Astrocyte (in vitro differentiated cells and primary cell): ENCODE measurements around the gene UBXN7. TPM values are rescaled to one million over a fixed set of nuclear protein-coding genes. Genes with fewer than 3 reads are reported as not detected.
"Not testable (repeated sequence)": the region's sequence is repeated elsewhere in the genome, so short reads cannot be mapped to it uniquely, and the experiment has no call there.

ENCODE experiments used
- DNase-seq: peaks from one replicate; pipeline ENCODE4 v3.0.0-alpha.2; 2010; ENCODE audit warnings: low read depth
- FAIRE-seq: peaks from 2 replicates; lab custom pipeline; 2011; peaks lifted over from hg19 to GRCh38; lab: Jason Lieb, UNC
- H2AFZ ChIP-seq: 2 replicates; pipeline ENCODE4 v1.6.0; 2012; ENCODE audit warnings: low read depth, low read length, inconsistent platforms
- H3K27ac ChIP-seq: 2 replicates; pipeline ENCODE4 v1.5.1; 2011; ENCODE audit warnings: low read depth, low read length, inconsistent platforms
- H3K27me3 ChIP-seq: 2 replicates; pipeline ENCODE4 v1.6.0; 2011; ENCODE audit warnings: low read length, inconsistent platforms; ENCODE audit not compliant: insufficient read depth
- H3K36me3 ChIP-seq: 2 replicates; pipeline ENCODE4 v1.5.1; 2011; ENCODE audit warnings: low read length, inconsistent platforms; ENCODE audit not compliant: insufficient read depth
- H3K4me1 ChIP-seq: 2 replicates; pipeline ENCODE4 v1.5.1; 2011; ENCODE audit warnings: low read length, inconsistent platforms; ENCODE audit not compliant: insufficient read depth
- H3K4me2 ChIP-seq: 2 replicates; pipeline ENCODE4 v1.6.0; 2012; ENCODE audit warnings: low read length, inconsistent platforms
- H3K4me3 ChIP-seq: 2 replicates; pipeline ENCODE4 v1.5.1; 2011; ENCODE audit warnings: low read depth, mild to moderate bottlenecking, low read length, inconsistent platforms; ENCODE audit not compliant: insufficient read depth
- H3K79me2 ChIP-seq: 2 replicates; pipeline ENCODE4 v1.6.0; 2012; ENCODE audit warnings: mild to moderate bottlenecking, low read length, inconsistent platforms; ENCODE audit not compliant: insufficient read depth
- H3K9ac ChIP-seq: 2 replicates; pipeline ENCODE4 v1.6.0; 2012; ENCODE audit warnings: mild to moderate bottlenecking, low read length, inconsistent platforms
- H3K9me3 ChIP-seq: 2 replicates; pipeline ENCODE4 v1.5.1; 2012; ENCODE audit warnings: low read depth, mild to moderate bottlenecking, low read length, inconsistent platforms; ENCODE audit not compliant: insufficient read depth
- H4K20me1 ChIP-seq: 2 replicates; pipeline ENCODE4 v1.6.0; 2012; ENCODE audit warnings: low read length, inconsistent platforms; ENCODE audit not compliant: insufficient read depth
- H3K27ac Mint-ChIP-seq: one replicate; pipeline ENCODE4 v1.8.0; 2021; ENCODE audit warnings: mild to moderate bottlenecking, mixed read lengths; ENCODE audit not compliant: unreplicated experiment
- H3K27me3 Mint-ChIP-seq: one replicate; pipeline ENCODE4 v1.8.0; 2021; ENCODE audit warnings: low read depth, mixed read lengths; ENCODE audit not compliant: unreplicated experiment
- H3K36me3 Mint-ChIP-seq: one replicate; pipeline ENCODE4 v1.8.0; 2021; ENCODE audit warnings: low read depth, mixed read lengths; ENCODE audit not compliant: unreplicated experiment
- H3K4me1 Mint-ChIP-seq: one replicate; pipeline ENCODE4 v1.8.0; 2021; ENCODE audit warnings: low read depth, mixed read lengths; ENCODE audit not compliant: unreplicated experiment
- H3K4me3 Mint-ChIP-seq: one replicate; pipeline ENCODE4 v1.8.0; 2021; ENCODE audit warnings: mild to moderate bottlenecking, moderate library complexity, mixed read lengths; ENCODE audit not compliant: unreplicated experiment
- H3K9me3 Mint-ChIP-seq: one replicate; pipeline ENCODE4 v1.8.0; 2021; ENCODE audit warnings: mild to moderate bottlenecking, mixed read lengths; ENCODE audit not compliant: unreplicated experiment
- EZH2 ChIP-seq: IDR thresholded peaks from 2 replicates; pipeline ENCODE4 v1.6.1; 2012; ENCODE audit warnings: mild to moderate bottlenecking, low read length, inconsistent platforms; ENCODE audit not compliant: insufficient read depth
- total RNA-seq: library from RNA; stranded (reverse); gene quantifications from 2 replicates; pipeline ENCODE4 v1.2.1, GENCODE V29; 2021
- TF ChIP-seq, protein P1 (sequence below): IDR thresholded peaks from 2 replicates; pipeline ENCODE4 v1.5.1; 2011; ENCODE audit warnings: low read depth, mild to moderate bottlenecking, inconsistent platforms, low read length, moderate library complexity; ENCODE audit not compliant: insufficient read depth

Gene UBXN7
- total RNA-seq, 1 donor from 2014 or later = 90.9 TPM

DNA sequence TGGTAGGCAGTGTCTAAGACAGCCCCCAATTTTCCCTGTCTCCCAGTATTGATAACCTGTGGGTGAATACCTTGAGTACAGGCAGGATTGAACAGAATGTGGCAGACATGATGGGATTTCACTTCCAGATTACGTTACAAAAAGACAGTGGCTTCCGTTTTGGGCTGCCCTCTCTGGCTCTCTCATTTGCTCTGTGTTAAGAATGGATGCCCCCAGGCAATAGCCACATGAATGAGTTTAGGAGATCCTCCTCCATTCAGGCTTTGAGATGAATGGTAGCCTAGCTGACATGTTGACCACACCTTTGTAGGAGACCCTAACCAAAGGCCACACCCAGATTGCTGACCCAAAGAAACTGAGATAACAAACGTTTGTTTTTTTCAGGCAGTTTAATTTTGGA is 34.3 kb downstream of the UBXN7 start:
- H3K27ac Mint-ChIP-seq = no peak overlapping the region

DNA sequence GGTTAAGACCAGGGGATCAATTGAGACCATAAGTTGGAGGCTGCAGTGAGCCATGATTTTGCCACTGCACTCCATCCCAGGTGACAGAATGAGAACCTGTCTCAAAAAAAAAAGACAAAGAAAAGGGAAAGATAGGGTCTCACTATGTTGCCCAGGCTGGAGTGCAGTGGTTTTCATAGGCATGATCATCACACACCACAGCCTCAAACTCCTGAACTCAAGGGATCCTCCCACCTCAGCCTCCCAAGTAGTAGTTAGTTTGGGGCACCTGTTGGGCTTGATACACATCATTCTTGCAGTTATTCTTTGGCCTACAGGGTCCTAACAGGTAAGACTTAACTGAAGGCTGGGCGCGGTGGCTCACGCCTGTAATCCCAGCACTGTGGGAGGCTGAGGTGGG is 42.1 kb downstream of the UBXN7 start:
- peaks cover 45% of the 10 kb centered on the region for H3K36me3 Mint-ChIP-seq
- no peak overlapping the region for H3K4me3 ChIP-seq
- no peak for FAIRE-seq

More for the DNA sequence above, 34.3 kb downstream of the UBXN7 start:
- peaks cover under 1% of the 10 kb centered on the region for H3K79me2 ChIP-seq
- H2AFZ ChIP-seq = no peak overlapping the region
- no peak for FAIRE-seq
- Mint-ChIP-seq H3K9me3 (no peaks in the 10 kb centered on the region), H3K27me3 (no peaks in the 10 kb centered on the region), H3K4me3 (no peak overlapping the region), H3K4me1 (peaks cover 5% of the 10 kb centered on the region), H3K36me3 (peaks cover 14% of the 10 kb centered on the region)
- TF ChIP-seq, protein P1, sequence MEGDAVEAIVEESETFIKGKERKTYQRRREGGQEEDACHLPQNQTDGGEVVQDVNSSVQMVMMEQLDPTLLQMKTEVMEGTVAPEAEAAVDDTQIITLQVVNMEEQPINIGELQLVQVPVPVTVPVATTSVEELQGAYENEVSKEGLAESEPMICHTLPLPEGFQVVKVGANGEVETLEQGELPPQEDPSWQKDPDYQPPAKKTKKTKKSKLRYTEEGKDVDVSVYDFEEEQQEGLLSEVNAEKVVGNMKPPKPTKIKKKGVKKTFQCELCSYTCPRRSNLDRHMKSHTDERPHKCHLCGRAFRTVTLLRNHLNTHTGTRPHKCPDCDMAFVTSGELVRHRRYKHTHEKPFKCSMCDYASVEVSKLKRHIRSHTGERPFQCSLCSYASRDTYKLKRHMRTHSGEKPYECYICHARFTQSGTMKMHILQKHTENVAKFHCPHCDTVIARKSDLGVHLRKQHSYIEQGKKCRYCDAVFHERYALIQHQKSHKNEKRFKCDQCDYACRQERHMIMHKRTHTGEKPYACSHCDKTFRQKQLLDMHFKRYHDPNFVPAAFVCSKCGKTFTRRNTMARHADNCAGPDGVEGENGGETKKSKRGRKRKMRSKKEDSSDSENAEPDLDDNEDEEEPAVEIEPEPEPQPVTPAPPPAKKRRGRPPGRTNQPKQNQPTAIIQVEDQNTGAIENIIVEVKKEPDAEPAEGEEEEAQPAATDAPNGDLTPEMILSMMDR = no peak
- no peak for TF ChIP-seq EZH2
- no peak overlapping the region for H3K9ac ChIP-seq
- H3K4me1 ChIP-seq = peaks cover 10% of the 10 kb centered on the region
- H4K20me1 ChIP-seq = peaks cover 26% of the 10 kb centered on the region
- DNase-seq = no peak
- H3K4me2 ChIP-seq = no peak overlapping the region
- H3K27me3 ChIP-seq = no peaks in the 10 kb centered on the region
- no peak overlapping the region for H3K27ac ChIP-seq
- peaks cover 4% of the 10 kb centered on the region for H3K36me3 ChIP-seq
- no peak overlapping the region for H3K4me3 ChIP-seq
- no peaks in the 10 kb centered on the region for H3K9me3 ChIP-seq

DNA sequence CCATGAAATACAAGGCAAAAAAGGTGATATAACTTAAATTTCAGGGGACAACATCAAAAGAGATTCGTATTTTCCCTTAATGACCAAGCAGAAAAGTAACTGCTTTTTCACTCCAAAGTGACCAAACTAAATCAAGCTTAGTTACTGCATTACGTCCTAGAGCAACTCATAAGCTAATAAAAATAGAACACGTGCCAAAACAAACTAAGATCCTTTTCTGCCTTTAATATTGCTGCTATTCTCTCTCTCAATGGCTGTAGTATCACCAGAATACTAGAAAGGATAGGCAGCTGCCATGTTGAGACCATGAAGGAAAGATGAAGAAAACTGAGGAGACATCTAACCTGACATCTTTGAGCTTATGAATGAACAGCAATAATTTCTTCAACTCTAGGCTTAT is 43.3 kb downstream of the UBXN7 start:
- Histone ChIP-seq H3K4me1 (no peaks in the 10 kb centered on the region), H3K79me2 (no peaks in the 10 kb centered on the region), H4K20me1 (peaks cover 9% of the 10 kb centered on the region), H3K4me2 (no peak overlapping the region), H3K27me3 (no peaks in the 10 kb centered on the region), H3K9me3 (no peaks in the 10 kb centered on the region), H3K27ac (no peak overlapping the region), H3K4me3 (no peak overlapping the region), H2AFZ (no peak overlapping the region), H3K9ac (no peak overlapping the region), H3K36me3 (peaks cover 14% of the 10 kb centered on the region)
- FAIRE-seq (no peak), DNase-seq (peak; percentile 20)
- no peak overlapping the region for H3K27ac Mint-ChIP-seq
- H3K4me1 Mint-ChIP-seq = peaks cover 1% of the 10 kb centered on the region
- no peak for TF ChIP-seq EZH2
- TF ChIP-seq, protein P1 = no peak
- peaks cover 57% of the 10 kb centered on the region for H3K36me3 Mint-ChIP-seq
- no peak overlapping the region for H3K4me3 Mint-ChIP-seq
- no peaks in the 10 kb centered on the region for H3K27me3 Mint-ChIP-seq
- peaks cover 30% of the 10 kb centered on the region for H3K9me3 Mint-ChIP-seq

More for the DNA sequence above, 42.1 kb downstream of the UBXN7 start:
- Histone ChIP-seq H3K79me2 (no peaks in the 10 kb centered on the region), H4K20me1 (peaks cover 9% of the 10 kb centered on the region), H3K9me3 (no peaks in the 10 kb centered on the region), H3K27me3 (no peaks in the 10 kb centered on the region), H3K27ac (no peak overlapping the region), H3K9ac (no peak overlapping the region), H2AFZ (no peak overlapping the region), H3K4me2 (no peak overlapping the region), H3K36me3 (peaks cover 14% of the 10 kb centered on the region), H3K4me1 (no peaks in the 10 kb centered on the region)
- Mint-ChIP-seq H3K4me1 (peaks cover 1% of the 10 kb centered on the region), H3K9me3 (peaks cover 20% of the 10 kb centered on the region), H3K27me3 (no peaks in the 10 kb centered on the region), H3K27ac (no peak overlapping the region), H3K4me3 (no peak overlapping the region)
- TF ChIP-seq EZH2 = no peak
- TF ChIP-seq, protein P1 = no peak
- no peak for DNase-seq

DNA sequence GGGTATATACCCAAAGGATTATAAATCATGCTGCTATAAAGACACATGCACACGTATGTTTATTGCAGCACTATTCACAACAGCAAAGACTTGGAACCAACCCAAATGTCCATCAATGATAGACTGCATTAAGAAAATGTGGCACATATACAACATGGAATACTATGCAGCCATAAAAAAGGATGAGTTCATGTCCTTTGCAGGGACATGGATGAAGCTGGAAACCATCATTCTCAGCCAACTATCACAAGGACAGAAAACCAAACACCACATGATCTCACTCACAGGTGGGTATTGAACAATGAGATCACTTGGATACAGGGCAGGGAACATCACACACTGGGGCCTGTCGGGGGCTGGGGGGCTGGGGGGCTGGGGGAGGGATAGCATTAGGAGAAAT is 44.3 kb downstream of the UBXN7 start:
- not testable (repeated sequence) for DNase-seq, H3K4me3 Mint-ChIP-seq, H3K9me3 ChIP-seq, H3K4me1 Mint-ChIP-seq, H3K4me2 ChIP-seq, H3K4me1 ChIP-seq, H3K79me2 ChIP-seq, H3K27me3 ChIP-seq, H4K20me1 ChIP-seq, H3K9ac ChIP-seq, H3K27ac Mint-ChIP-seq, H2AFZ ChIP-seq, FAIRE-seq, H3K4me3 ChIP-seq, H3K27me3 Mint-ChIP-seq, H3K27ac ChIP-seq
- H3K36me3 Mint-ChIP-seq = peaks cover 61% of the 10 kb centered on the region
- peaks cover 14% of the 10 kb centered on the region for H3K36me3 ChIP-seq
- peaks cover 31% of the 10 kb centered on the region for H3K9me3 Mint-ChIP-seq
